Measurements from ENCODE around the gene TRAPPC10. TPM values are rescaled to one million over a fixed set of nuclear protein-coding genes. Genes with fewer than 3 reads are reported as not detected.

TRAPPC10 gene
- total RNA-seq: 10 to 100 TPM; 43.0 to 48.1 (median 44.8) TPM

DNA sequence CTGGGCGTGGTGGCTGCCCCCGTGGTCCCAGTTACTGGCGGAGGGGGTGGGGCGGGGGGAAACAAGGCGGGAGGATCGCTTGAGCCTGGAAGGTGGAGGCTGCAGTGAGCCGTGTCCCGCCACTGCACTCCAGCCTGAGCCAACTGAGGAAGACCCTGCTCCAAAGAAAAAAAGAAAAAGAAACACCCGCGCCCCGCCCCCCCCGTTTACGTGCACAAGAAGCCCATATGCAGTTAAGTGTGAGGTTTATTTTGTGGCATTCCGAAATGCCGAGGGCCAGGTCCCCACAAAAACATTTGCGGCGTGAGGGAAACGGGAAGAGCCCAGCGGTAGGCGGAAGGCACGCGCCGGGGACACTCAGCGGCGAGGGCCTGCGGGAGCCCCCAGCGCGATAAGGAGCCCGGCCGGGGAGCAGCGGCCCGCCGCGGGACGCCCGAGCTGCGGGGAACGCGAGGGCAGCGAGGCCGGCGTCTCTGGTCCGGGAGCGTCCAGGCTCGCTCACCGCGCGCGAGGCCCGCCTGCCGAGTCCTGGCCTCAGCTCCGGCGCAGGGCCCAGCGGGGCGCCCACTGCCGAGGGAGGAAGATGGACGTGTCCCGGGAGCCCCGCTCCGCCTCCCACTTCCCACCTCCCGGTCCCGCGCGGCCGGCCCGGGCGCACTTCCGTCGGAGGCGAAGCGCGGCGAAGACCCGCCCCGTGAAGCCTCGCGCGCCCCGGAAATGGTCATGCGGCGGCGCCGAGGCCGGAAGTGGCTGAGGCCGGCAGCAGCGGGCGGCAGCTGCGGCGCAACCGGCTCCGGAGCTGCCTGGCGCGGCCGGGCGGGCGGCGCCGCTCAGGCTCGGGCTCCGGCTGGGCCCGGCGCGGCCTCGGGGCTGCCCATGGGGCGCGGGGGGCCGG lies at the start of gene TRAPPC10:
Gene TRAPPC10, plus strand, starts transcription at position 731 of the 895 bp plus-strand sequence. CDS start 185 bp downstream, outside the sequence.
- peaks cover 2% of the 10 kb centered on the region for H3K36me3 Mint-ChIP-seq (ENCODE audit: insufficient read depth)
- no peaks in the 10 kb centered on the region for H3K27me3 Mint-ChIP-seq (ENCODE audit: low read depth)
- DNase-seq: peak; percentile 65
- H3K4me1 Mint-ChIP-seq (ENCODE audit: low read depth): peaks cover 45% of the 10 kb centered on the region
- H3K9me3 Mint-ChIP-seq: no peaks in the 10 kb centered on the region
- peak within 1 kb of the TSS; percentile 92 for H3K4me3 Mint-ChIP-seq
- peak; percentile 79 to 82 for ATAC-seq

GRCh38 chr21:43965911-43966585 lies 46.1 kb upstream of the TRAPPC10 start:
- no peaks in the 10 kb centered on the region for H3K27me3 Mint-ChIP-seq (ENCODE audit: low read depth)
- ATAC-seq (no peak), DNase-seq (no peak)
- H3K4me1 Mint-ChIP-seq (ENCODE audit: low read depth): peaks cover 5% of the 10 kb centered on the region
- H3K9me3 Mint-ChIP-seq: no peaks in the 10 kb centered on the region
- H3K36me3 Mint-ChIP-seq (ENCODE audit: insufficient read depth): peaks cover 22% of the 10 kb centered on the region
- no peak overlapping the region for H3K4me3 Mint-ChIP-seq

DNA sequence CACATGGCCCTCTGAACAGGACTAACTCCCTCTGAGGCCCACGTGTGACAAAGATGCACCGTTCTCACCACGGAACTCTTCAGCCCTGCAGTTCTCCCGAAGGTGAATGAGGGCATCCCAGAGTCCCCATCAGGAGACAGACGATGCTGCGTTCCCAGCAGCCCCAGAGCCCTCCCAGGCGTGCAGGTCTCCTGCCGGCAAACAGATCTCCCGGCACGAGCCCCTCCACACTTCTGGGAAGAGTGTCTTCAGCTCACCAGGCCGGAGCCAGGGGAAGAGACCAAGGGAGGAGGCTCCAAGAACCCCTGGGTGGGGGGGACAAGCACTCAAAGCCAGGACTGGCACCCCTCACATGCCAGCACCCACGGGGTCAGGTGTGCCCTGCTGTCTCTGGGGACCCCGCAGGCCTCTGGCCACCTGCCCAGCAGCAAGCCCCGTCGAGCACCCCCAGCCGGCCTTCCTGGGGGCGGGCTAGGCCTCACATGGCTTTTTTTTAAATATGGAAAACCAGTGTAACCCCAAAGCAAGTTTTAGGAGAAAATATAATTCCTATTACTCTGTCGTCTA lies 45.1 kb upstream of the TRAPPC10 start:
- ATAC-seq (no peak), DNase-seq (no peak)
- peaks cover 17% of the 10 kb centered on the region for H3K36me3 Mint-ChIP-seq (ENCODE audit: insufficient read depth)
- H3K4me3 Mint-ChIP-seq: no peak overlapping the region
- H3K9me3 Mint-ChIP-seq: no peaks in the 10 kb centered on the region
- no peaks in the 10 kb centered on the region for H3K27me3 Mint-ChIP-seq (ENCODE audit: low read depth)
- H3K4me1 Mint-ChIP-seq (ENCODE audit: low read depth): peaks cover 2% of the 10 kb centered on the region

- ATAC-seq (no peak), DNase-seq (no peak)
- H3K4me3 Mint-ChIP-seq: no peak overlapping the region
- H3K27me3 Mint-ChIP-seq (ENCODE audit: low read depth): no peaks in the 10 kb centered on the region
- no peaks in the 10 kb centered on the region for H3K9me3 Mint-ChIP-seq
- H3K4me1 Mint-ChIP-seq (ENCODE audit: low read depth): peaks cover 2% of the 10 kb centered on the region
- peaks cover 11% of the 10 kb centered on the region for H3K36me3 Mint-ChIP-seq (ENCODE audit: insufficient read depth)
Observed at GRCh38 chr21:43967981-43968380, 44.1 kb upstream of the TRAPPC10 start.

- no peak for DNase-seq
- Mint-ChIP-seq H3K36me3 (ENCODE audit: insufficient read depth) (peaks cover 8% of the 10 kb centered on the region), H3K4me3 (no peak overlapping the region), H3K9me3 (no peaks in the 10 kb centered on the region), H3K4me1 (ENCODE audit: low read depth) (peaks cover 2% of the 10 kb centered on the region), H3K27me3 (ENCODE audit: low read depth) (no peaks in the 10 kb centered on the region)
- no peak for ATAC-seq
Observed at GRCh38 chr21:43968410-43969114, 43.5 kb upstream of the TRAPPC10 start.

- no peak for ATAC-seq
- Mint-ChIP-seq H3K4me1 (ENCODE audit: low read depth) (no peaks in the 10 kb centered on the region), H3K9me3 (no peaks in the 10 kb centered on the region), H3K27me3 (ENCODE audit: low read depth) (no peaks in the 10 kb centered on the region), H3K36me3 (ENCODE audit: insufficient read depth) (peaks cover 6% of the 10 kb centered on the region), H3K4me3 (no peak overlapping the region)
- no peak for DNase-seq
Observed at GRCh38 chr21:43969115-43969444, 43.0 kb upstream of the TRAPPC10 start.

DNA sequence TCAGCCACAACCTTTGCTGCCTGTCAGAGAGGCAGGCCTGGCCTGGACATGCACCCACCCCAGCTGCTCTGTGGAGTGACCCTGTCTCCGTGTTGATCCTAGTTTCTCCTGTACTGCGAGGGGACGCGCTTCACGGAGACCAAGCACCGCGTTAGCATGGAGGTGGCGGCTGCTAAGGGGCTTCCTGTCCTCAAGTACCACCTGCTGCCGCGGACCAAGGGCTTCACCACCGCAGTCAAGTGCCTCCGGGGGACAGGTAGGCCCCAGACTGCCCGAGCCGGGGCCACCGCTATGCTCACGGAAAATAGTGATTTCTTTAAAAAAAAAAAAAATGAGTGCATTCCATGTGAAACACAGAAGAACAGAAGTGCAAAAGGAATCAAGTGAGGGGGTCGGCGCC lies 41.6 kb upstream of the TRAPPC10 start:
- no peak for DNase-seq
- Mint-ChIP-seq H3K4me3 (no peak overlapping the region), H3K27me3 (ENCODE audit: low read depth) (no peaks in the 10 kb centered on the region), H3K36me3 (ENCODE audit: insufficient read depth) (peaks cover 6% of the 10 kb centered on the region), H3K9me3 (no peaks in the 10 kb centered on the region), H3K4me1 (ENCODE audit: low read depth) (peaks cover 10% of the 10 kb centered on the region)
- ATAC-seq: no peak

DNA sequence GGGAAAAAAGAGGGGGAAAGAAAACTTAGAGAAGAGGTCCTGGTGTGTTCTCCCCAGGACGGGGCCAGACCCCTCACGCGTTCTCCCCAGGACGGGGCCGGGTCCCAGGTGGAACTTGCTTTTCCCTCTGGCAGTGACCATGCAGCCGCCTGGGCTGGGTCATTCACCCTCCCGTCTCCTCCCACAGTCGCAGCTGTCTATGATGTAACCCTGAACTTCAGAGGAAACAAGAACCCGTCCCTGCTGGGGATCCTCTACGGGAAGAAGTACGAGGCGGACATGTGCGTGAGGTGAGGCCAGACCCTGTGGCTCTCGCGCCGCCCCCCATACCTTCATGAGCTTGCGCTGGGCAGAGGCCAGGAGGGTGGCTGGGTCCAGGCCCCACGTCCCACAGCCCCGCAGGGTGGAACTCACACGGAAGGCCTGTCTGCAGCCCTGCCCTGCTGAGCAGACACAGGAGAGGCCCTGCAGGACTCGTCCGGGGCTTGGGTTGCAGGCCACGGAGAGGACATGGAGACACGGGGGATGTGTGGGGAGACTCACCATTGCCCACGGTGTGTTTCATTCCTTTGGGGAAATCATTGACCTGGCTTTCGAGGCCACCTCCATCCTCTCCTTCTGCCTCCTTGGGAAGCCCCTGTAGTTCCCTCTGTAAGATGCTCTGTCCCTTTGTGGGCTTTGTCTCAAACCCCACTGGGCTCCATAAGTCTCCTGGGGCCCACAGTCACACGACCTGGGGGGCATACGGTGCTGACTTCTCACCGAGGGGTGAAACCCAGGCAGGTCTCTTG lies 40.7 kb upstream of the TRAPPC10 start:
- no peak overlapping the region for H3K4me3 Mint-ChIP-seq
- H3K4me1 Mint-ChIP-seq (ENCODE audit: low read depth): peaks cover 10% of the 10 kb centered on the region
- H3K27me3 Mint-ChIP-seq (ENCODE audit: low read depth): no peaks in the 10 kb centered on the region
- no peaks in the 10 kb centered on the region for H3K9me3 Mint-ChIP-seq
- DNase-seq (no peak), ATAC-seq (no peak)
- H3K36me3 Mint-ChIP-seq (ENCODE audit: insufficient read depth): peaks cover 6% of the 10 kb centered on the region

DNA sequence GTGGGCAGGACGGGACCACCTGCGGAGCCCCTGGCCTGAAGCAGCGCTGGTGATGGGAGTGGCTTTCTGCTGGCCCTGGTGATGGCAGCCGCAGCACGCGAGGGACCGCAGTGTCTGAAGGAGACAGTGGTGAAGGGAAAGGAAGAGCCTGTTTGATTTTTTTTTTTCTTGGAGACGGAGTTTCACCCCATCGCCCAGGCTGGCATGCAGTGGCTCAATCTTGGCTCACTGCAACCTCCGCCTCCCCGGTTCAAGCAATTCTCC lies 40.2 kb upstream of the TRAPPC10 start:
- no peaks in the 10 kb centered on the region for H3K27me3 Mint-ChIP-seq (ENCODE audit: low read depth)
- no peaks in the 10 kb centered on the region for H3K9me3 Mint-ChIP-seq
- peaks cover 10% of the 10 kb centered on the region for H3K4me1 Mint-ChIP-seq (ENCODE audit: low read depth)
- ATAC-seq (no peak), DNase-seq (no peak)
- no peak overlapping the region for H3K4me3 Mint-ChIP-seq
- peaks cover 6% of the 10 kb centered on the region for H3K36me3 Mint-ChIP-seq (ENCODE audit: insufficient read depth)

GRCh38 chr21:43972850-43973633 lies 39.1 kb upstream of the TRAPPC10 start:
- H3K4me3 Mint-ChIP-seq: no peak overlapping the region
- no peak for ATAC-seq

GRCh38 chr21:43973634-43973955 lies 38.5 kb upstream of the TRAPPC10 start:
- H3K4me1 Mint-ChIP-seq (ENCODE audit: low read depth): peaks cover 10% of the 10 kb centered on the region
- no peak overlapping the region for H3K4me3 Mint-ChIP-seq
- ATAC-seq (no peak), DNase-seq (no peak)
- H3K36me3 Mint-ChIP-seq (ENCODE audit: insufficient read depth): peaks cover 2% of the 10 kb centered on the region
- no peaks in the 10 kb centered on the region for H3K27me3 Mint-ChIP-seq (ENCODE audit: low read depth)
- H3K9me3 Mint-ChIP-seq: no peaks in the 10 kb centered on the region

More at GRCh38 chr21:43972850-43973633, 39.1 kb upstream of the TRAPPC10 start:
- Mint-ChIP-seq H3K27me3 (ENCODE audit: low read depth) (no peaks in the 10 kb centered on the region), H3K9me3 (no peaks in the 10 kb centered on the region), H3K4me1 (ENCODE audit: low read depth) (peaks cover 10% of the 10 kb centered on the region), H3K36me3 (ENCODE audit: insufficient read depth) (peaks cover 2% of the 10 kb centered on the region)
- no peak for DNase-seq

- Mint-ChIP-seq H3K4me1 (ENCODE audit: low read depth) (peaks cover 10% of the 10 kb centered on the region), H3K36me3 (ENCODE audit: insufficient read depth) (peaks cover 4% of the 10 kb centered on the region), H3K4me3 (no peak overlapping the region), H3K27me3 (ENCODE audit: low read depth) (no peaks in the 10 kb centered on the region), H3K9me3 (no peaks in the 10 kb centered on the region)
- DNase-seq: no peak
- ATAC-seq: peak in 1 of 2 donors; percentile 24
Observed at GRCh38 chr21:43974791-43975468, 37.2 kb upstream of the TRAPPC10 start.

Data from activated T-cell treated with anti-CD3 and anti-CD28 coated beads, Interleukin-2, amount 50 U/mL, for 4 hours (primary cell).